SK-N-SH (cell line): Measurements from ENCODE around the gene PPM1B. TPM values are rescaled to one million over a fixed set of nuclear protein-coding genes. Genes with fewer than 3 reads are reported as not detected.

Experiments
- CTCF ChIA-PET: fragments of 300-600, 350-600 bp; formaldehyde crosslinking; extraction: SDS; loops from one replicate; lab custom pipeline; 2021; lab: Yijun Ruan, JAX
- POLR2A ChIA-PET: fragments of 350-600 bp; sonication (Branson Sonifier 250); formaldehyde crosslinking; extraction: SDS; loops from one replicate; lab custom pipeline; 2020; ENCODE audit warnings: antibody characterized with exemption, inconsistent platforms; lab: Yijun Ruan, JAX
- DNase-seq: peaks from one replicate; pipeline ENCODE4 v3.0.0; 2012
- H2AFZ ChIP-seq: fragments of 200-600 bp; sonication (generic); 2 replicates; pipeline ENCODE4 v1.8.1; 2016; ENCODE audit warnings: antibody characterized with exemption, mild to moderate bottlenecking, low read depth
- H3F3A ChIP-seq: fragments of 200-600 bp; sonication (generic); replicated peaks from 2 replicates; pipeline ENCODE3; 2016; ENCODE audit warnings: antibody characterized with exemption, mild to moderate bottlenecking; ENCODE audit not compliant: insufficient read depth
- H3K27ac ChIP-seq, 2 experiments: fragments of 200-500 bp in 1 of 2; fragments of 200-600 bp in 1 of 2; sonication (Bioruptor generic) in 1 of 2; sonication (generic), shearing (Covaris generic) in 1 of 2; 2 replicates each; pipeline versions ENCODE4 v1.5.1 to v1.6.1; 2014 to 2016; ENCODE audit warnings: low read depth in 2 of 2, inconsistent platforms in 1 of 2, low read length in 1 of 2, mild to moderate bottlenecking in 1 of 2, mixed read lengths in 1 of 2
- H3K27me3 ChIP-seq: fragments of 200-600 bp; sonication (generic), shearing (Covaris generic); 2 replicates; pipeline ENCODE4 v1.6.1; 2016; ENCODE audit warnings: mixed run types; ENCODE audit not compliant: insufficient read depth
- H3K36me3 ChIP-seq, 2 experiments: fragments of 200-500 bp in 1 of 2; fragments of 200-600 bp in 1 of 2; sonication (Bioruptor generic) in 1 of 2; sonication (generic) in 1 of 2; replicated peaks in 1 of 2; 2 replicates each; pipeline versions ENCODE3 to v1.5.1; 2014 to 2016; ENCODE audit warnings: low read length in 1 of 2, mild to moderate bottlenecking in 1 of 2; ENCODE audit not compliant: insufficient read depth in 2 of 2, control insufficient read depth in 1 of 2
- H3K4me1 ChIP-seq, 2 experiments: fragments of 200-500 bp in 1 of 2; fragments of 200-600 bp in 1 of 2; sonication (Bioruptor generic) in 1 of 2; sonication (generic), shearing (Covaris generic) in 1 of 2; 2 replicates each; pipeline versions ENCODE4 v1.5.1 to v1.6.1; 2014 to 2016; ENCODE audit warnings: low read depth in 1 of 2, low read length in 1 of 2, mixed run types in 1 of 2; ENCODE audit not compliant: insufficient read depth in 2 of 2, control insufficient read depth in 1 of 2
- H3K4me2 ChIP-seq: fragments of 200-600 bp; sonication (generic), shearing (Covaris generic); 2 replicates; pipeline ENCODE4 v1.6.1; 2017; ENCODE audit warnings: mixed run types
- H3K4me3 ChIP-seq, 2 experiments: fragments of 200-500 bp in 1 of 2; fragments of 200-600 bp in 1 of 2; sonication (Bioruptor generic) in 1 of 2; sonication (generic), shearing (Covaris generic) in 1 of 2; 2 replicates each; pipeline versions ENCODE4 v1.5.1 to v1.8.1; 2014 to 2016; ENCODE audit warnings: low read depth in 2 of 2, inconsistent platforms in 1 of 2, low read length in 1 of 2, mild to moderate bottlenecking in 1 of 2, mixed read lengths in 1 of 2, moderate library complexity in 1 of 2
- H3K79me2 ChIP-seq: fragments of 200-600 bp; sonication (generic); 2 replicates; pipeline ENCODE4 v1.8.1; 2017; ENCODE audit warnings: mild to moderate bottlenecking; ENCODE audit not compliant: insufficient read depth
- H3K9ac ChIP-seq: fragments of 200-600 bp; sonication (generic); 2 replicates; pipeline ENCODE4 v1.6.1; 2017; ENCODE audit warnings: mixed run types
- H3K9me2 ChIP-seq: fragments of 200-600 bp; sonication (generic); 2 replicates; pipeline ENCODE4 v1.6.1; 2017; ENCODE audit warnings: mixed run types
- H3K9me3 ChIP-seq: fragments of 200-600 bp; sonication (generic); 2 replicates; pipeline ENCODE4 v1.6.1; 2017; ENCODE audit warnings: mixed run types, mild to moderate bottlenecking, moderate library complexity
- H4K20me1 ChIP-seq: fragments of 200-600 bp; sonication (generic); 2 replicates; pipeline ENCODE4 v1.6.1; 2017; ENCODE audit warnings: mild to moderate bottlenecking, mixed run types; ENCODE audit not compliant: insufficient read depth
- FOSL2 ChIP-seq: IDR thresholded peaks from 2 replicates; pipeline ENCODE4 v1.4.0; 2012; ENCODE audit warnings: low read depth, mild to moderate bottlenecking, moderate library complexity, borderline replicate concordance
- FOXJ3 ChIP-seq: sonication (generic); formaldehyde crosslinking; IDR thresholded peaks from 2 replicates; pipeline ENCODE4 v1.5.1; 2020; ENCODE audit warnings: mild to moderate bottlenecking, missing genetic modification reagents
- FOXM1 ChIP-seq: IDR thresholded peaks from 2 replicates; pipeline ENCODE4 v1.4.0; 2012; ENCODE audit warnings: low read depth, mild to moderate bottlenecking
- GABPA ChIP-seq: IDR thresholded peaks from 2 replicates; pipeline ENCODE4 v1.4.0; 2012; ENCODE audit warnings: low read depth, mild to moderate bottlenecking
- GATA2 ChIP-seq: sonication (generic); formaldehyde crosslinking; IDR thresholded peaks from 2 replicates; pipeline ENCODE4 v1.5.0; 2020; ENCODE audit warnings: mild to moderate bottlenecking, missing genetic modification reagents
- MEF2A ChIP-seq: IDR thresholded peaks from 2 replicates; pipeline ENCODE4 v1.4.0; 2012; ENCODE audit warnings: low read depth, borderline replicate concordance
- NFIC ChIP-seq: IDR thresholded peaks from 2 replicates; pipeline ENCODE4 v1.4.0; 2012; ENCODE audit warnings: borderline replicate concordance
- NRF1 ChIP-seq: IDR thresholded peaks from 2 replicates; pipeline ENCODE4 v1.6.1; 2012; ENCODE audit warnings: low read depth, mild to moderate bottlenecking, low read length
- RAD21 ChIP-seq: IDR thresholded peaks from 2 replicates; pipeline ENCODE4 v1.6.1; 2012; ENCODE audit warnings: mild to moderate bottlenecking, low read length
- RCOR1 ChIP-seq: fragments of 150-350 bp; IDR thresholded peaks from 2 replicates; pipeline ENCODE4 v1.6.1; 2017; ENCODE audit warnings: antibody characterized with exemption, low read length
- SIN3A ChIP-seq: IDR thresholded peaks from 2 replicates; pipeline ENCODE4 v1.6.1; 2012; ENCODE audit warnings: low read depth, mild to moderate bottlenecking, low read length, moderate library complexity, borderline replicate concordance
- WGBS: methylation state at CpG from one replicate; pipeline ENCODE4 v1.1.6; 2017; ENCODE audit warnings: low lambda C conversion rate; 5-methylcytosine and 5-hydroxymethylcytosine counted together
- polyA plus RNA-seq, 3 experiments: library from polyadenylated mRNA; depleted of rRNA; stranded (reverse); fragments of >200 nt; gene quantifications; 2 replicates each; pipeline ENCODE4 v1.2.3, GENCODE V29; 2012
- TF ChIP-seq, protein P1 (sequence below): fragments of 200-600 bp; sonication (generic); IDR thresholded peaks from 2 replicates; pipeline ENCODE4 v1.6.1; 2017; ENCODE audit warnings: antibody characterized with exemption, mild to moderate bottlenecking, moderate library complexity
- TF ChIP-seq, protein P2 (sequence below): IDR thresholded peaks from 2 replicates; pipeline ENCODE4 v1.6.1; 2012; ENCODE audit warnings: mild to moderate bottlenecking, low read depth, low read length, moderate library complexity
- TF ChIP-seq, protein P3 (sequence below): IDR thresholded peaks from 2 replicates; pipeline ENCODE4 v1.4.0; 2012; ENCODE audit warnings: low read depth, borderline replicate concordance
- TF ChIP-seq, protein P4 (sequence below): IDR thresholded peaks from 2 replicates; pipeline ENCODE4; 2012

PPM1B gene
- polyA plus RNA-seq, 1 of the 3 experiments (the other 2 are of a cell fraction): 16.2 TPM

DNA sequence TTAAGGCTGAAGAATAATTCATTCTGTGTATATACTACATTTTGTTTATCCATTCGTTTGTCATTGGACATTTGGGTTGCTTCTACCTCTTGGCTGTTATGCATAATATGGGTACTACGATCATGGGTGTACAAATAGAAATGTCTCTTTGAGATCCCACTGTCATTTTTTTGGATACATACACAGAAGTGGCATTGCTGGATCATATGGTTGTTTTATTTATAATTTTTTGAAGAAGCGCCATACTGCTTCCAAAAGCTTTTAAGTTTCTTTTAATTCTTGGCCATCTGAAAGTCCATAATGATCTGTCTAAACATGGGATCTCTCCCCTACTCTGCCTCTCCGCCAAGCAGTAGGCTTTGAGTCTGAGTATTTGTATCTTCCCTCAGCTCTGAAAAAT lies 18.6 kb downstream of the PPM1B start:
- TF ChIP-seq NFIC (no peak), MEF2A (no peak), FOXM1 (no peak), RAD21 (no peak), GABPA (no peak), FOXJ3 (no peak), GATA2 (CRISPR knock-in tag) (no peak), NRF1 (no peak), RCOR1 (no peak)
- TF ChIP-seq, protein P1, sequence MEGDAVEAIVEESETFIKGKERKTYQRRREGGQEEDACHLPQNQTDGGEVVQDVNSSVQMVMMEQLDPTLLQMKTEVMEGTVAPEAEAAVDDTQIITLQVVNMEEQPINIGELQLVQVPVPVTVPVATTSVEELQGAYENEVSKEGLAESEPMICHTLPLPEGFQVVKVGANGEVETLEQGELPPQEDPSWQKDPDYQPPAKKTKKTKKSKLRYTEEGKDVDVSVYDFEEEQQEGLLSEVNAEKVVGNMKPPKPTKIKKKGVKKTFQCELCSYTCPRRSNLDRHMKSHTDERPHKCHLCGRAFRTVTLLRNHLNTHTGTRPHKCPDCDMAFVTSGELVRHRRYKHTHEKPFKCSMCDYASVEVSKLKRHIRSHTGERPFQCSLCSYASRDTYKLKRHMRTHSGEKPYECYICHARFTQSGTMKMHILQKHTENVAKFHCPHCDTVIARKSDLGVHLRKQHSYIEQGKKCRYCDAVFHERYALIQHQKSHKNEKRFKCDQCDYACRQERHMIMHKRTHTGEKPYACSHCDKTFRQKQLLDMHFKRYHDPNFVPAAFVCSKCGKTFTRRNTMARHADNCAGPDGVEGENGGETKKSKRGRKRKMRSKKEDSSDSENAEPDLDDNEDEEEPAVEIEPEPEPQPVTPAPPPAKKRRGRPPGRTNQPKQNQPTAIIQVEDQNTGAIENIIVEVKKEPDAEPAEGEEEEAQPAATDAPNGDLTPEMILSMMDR: no peak
- TF ChIP-seq, protein P2, sequence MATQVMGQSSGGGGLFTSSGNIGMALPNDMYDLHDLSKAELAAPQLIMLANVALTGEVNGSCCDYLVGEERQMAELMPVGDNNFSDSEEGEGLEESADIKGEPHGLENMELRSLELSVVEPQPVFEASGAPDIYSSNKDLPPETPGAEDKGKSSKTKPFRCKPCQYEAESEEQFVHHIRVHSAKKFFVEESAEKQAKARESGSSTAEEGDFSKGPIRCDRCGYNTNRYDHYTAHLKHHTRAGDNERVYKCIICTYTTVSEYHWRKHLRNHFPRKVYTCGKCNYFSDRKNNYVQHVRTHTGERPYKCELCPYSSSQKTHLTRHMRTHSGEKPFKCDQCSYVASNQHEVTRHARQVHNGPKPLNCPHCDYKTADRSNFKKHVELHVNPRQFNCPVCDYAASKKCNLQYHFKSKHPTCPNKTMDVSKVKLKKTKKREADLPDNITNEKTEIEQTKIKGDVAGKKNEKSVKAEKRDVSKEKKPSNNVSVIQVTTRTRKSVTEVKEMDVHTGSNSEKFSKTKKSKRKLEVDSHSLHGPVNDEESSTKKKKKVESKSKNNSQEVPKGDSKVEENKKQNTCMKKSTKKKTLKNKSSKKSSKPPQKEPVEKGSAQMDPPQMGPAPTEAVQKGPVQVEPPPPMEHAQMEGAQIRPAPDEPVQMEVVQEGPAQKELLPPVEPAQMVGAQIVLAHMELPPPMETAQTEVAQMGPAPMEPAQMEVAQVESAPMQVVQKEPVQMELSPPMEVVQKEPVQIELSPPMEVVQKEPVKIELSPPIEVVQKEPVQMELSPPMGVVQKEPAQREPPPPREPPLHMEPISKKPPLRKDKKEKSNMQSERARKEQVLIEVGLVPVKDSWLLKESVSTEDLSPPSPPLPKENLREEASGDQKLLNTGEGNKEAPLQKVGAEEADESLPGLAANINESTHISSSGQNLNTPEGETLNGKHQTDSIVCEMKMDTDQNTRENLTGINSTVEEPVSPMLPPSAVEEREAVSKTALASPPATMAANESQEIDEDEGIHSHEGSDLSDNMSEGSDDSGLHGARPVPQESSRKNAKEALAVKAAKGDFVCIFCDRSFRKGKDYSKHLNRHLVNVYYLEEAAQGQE: no peak
- TF ChIP-seq, protein P3, sequence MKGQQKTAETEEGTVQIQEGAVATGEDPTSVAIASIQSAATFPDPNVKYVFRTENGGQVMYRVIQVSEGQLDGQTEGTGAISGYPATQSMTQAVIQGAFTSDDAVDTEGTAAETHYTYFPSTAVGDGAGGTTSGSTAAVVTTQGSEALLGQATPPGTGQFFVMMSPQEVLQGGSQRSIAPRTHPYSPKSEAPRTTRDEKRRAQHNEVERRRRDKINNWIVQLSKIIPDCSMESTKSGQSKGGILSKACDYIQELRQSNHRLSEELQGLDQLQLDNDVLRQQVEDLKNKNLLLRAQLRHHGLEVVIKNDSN: no peak
- TF ChIP-seq, all 33 proteins: peak for 0
- no peak overlapping the region for H3K4me2 ChIP-seq
- 0 out of 4 replicates have a peak, but pooled peaks cover 0 to 7% of the 10 kb centered on the region in 2 experiments for H3K4me1 ChIP-seq
- WGBS: 96% methylated on average over 4 of the region's 4 CpGs
- H3K9me3 ChIP-seq: no peaks in the 10 kb centered on the region
- CTCF ChIA-PET: interaction anchor here (1.7 kb wide), 2 partner anchors 11 to 16 kb away, joined by 4 read pairs; no protein-coding TSS in a partner anchor
- POLR2A ChIA-PET: no interaction called here
- no peaks in the 10 kb centered on the region for H3K36me3 ChIP-seq
- H3K9me2 ChIP-seq: no peaks in the 10 kb centered on the region
- H3K27me3 ChIP-seq: no peaks in the 10 kb centered on the region
- peaks cover 96% of the 10 kb centered on the region for H3K79me2 ChIP-seq
- H3F3A ChIP-seq: no peaks in the 10 kb centered on the region
- no peak overlapping the region for H3K9ac ChIP-seq
- no peak overlapping the region for H3K4me3 ChIP-seq
- H2AFZ ChIP-seq: no peak overlapping the region
- no peak overlapping the region for H3K27ac ChIP-seq
- no peak for DNase-seq
- H4K20me1 ChIP-seq: peaks cover 10% of the 10 kb centered on the region

DNA sequence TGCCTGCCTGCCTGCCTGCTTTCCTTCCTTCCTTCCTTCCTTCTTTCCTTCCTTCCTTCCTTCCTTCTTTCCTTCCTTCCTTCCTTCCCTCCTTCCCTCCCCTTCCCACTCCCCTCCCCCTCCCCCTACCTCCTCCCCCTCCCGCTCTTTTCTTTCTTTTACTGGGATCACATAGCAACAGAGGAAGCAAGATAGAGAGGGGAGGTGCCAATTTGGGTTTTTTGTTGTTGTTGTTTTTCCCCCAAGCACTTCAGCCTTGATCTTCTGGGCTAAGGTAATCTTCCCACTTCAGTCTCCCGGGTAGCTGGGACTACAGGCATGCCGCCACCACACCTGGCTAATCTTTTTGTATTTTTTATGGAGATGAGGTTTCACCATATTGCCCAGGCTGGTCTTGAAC lies 20.0 kb downstream of the PPM1B start:
- peaks cover 4% of the 10 kb centered on the region for H4K20me1 ChIP-seq
- H3K4me1 ChIP-seq: 0 out of 4 replicates have a peak, but pooled peaks cover 0 to 7% of the 10 kb centered on the region in 2 experiments
- H3K4me2 ChIP-seq: no peak overlapping the region
- peaks cover 96% of the 10 kb centered on the region for H3K79me2 ChIP-seq
- H3K36me3 ChIP-seq: no peaks in the 10 kb centered on the region
- POLR2A ChIA-PET: interaction anchor here (0.7 kb wide), 1 partner anchor 28 kb away, joined by 6 read pairs; no protein-coding TSS in a partner anchor
- no peak overlapping the region for H2AFZ ChIP-seq
- no peaks in the 10 kb centered on the region for H3K27me3 ChIP-seq
- no peak overlapping the region for H3K4me3 ChIP-seq
- TF ChIP-seq SIN3A (no peak), FOSL2 (no peak), NRF1 (no peak)
- TF ChIP-seq, protein P2: no peak
- TF ChIP-seq, protein P4, sequence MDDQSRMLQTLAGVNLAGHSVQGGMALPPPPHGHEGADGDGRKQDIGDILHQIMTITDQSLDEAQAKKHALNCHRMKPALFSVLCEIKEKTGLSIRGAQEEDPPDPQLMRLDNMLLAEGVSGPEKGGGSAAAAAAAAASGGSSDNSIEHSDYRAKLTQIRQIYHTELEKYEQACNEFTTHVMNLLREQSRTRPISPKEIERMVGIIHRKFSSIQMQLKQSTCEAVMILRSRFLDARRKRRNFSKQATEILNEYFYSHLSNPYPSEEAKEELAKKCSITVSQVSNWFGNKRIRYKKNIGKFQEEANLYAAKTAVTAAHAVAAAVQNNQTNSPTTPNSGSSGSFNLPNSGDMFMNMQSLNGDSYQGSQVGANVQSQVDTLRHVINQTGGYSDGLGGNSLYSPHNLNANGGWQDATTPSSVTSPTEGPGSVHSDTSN: no peak
- H3K9me3 ChIP-seq: no peaks in the 10 kb centered on the region
- H3K9me2 ChIP-seq: no peaks in the 10 kb centered on the region
- no peak overlapping the region for H3K9ac ChIP-seq
- no peak overlapping the region for H3K27ac ChIP-seq
- CTCF ChIA-PET: interaction anchor here (0.8 kb wide), 1 partner anchor 13 kb away, joined by 3 read pairs; no protein-coding TSS in a partner anchor
- 95% methylated on average over 3 of the region's 3 CpGs for WGBS
- DNase-seq: no peak
- H3F3A ChIP-seq: no peaks in the 10 kb centered on the region
